Neural crest cell (in vitro differentiated cells): Measurements from ENCODE around the gene MUC12. TPM values are rescaled to one million over a fixed set of nuclear protein-coding genes. Genes with fewer than 3 reads are reported as not detected.

Source experiments
- DNase-seq: peaks from one replicate; pipeline ENCODE4 v3.0.0; 2021; ENCODE audit warnings: low read depth, mixed read lengths, low spot score
- H3K27ac Mint-ChIP-seq: one replicate; pipeline ENCODE4 v1.8.0; 2021; ENCODE audit warnings: mild to moderate bottlenecking, mixed read lengths; ENCODE audit not compliant: unreplicated experiment
- H3K27me3 Mint-ChIP-seq: 2 replicates; pipeline ENCODE4 v1.8.0; 2021; ENCODE audit warnings: low read depth, mild to moderate bottlenecking, mixed read lengths
- H3K36me3 Mint-ChIP-seq: 2 replicates; pipeline ENCODE4 v1.8.0; 2021; ENCODE audit warnings: low read depth, mild to moderate bottlenecking, mixed read lengths
- H3K4me1 Mint-ChIP-seq: 2 replicates; pipeline ENCODE4 v1.8.0; 2021; ENCODE audit warnings: mixed read lengths
- H3K4me3 Mint-ChIP-seq: one replicate; pipeline ENCODE4 v1.8.0; 2021; ENCODE audit warnings: mild to moderate bottlenecking, mixed read lengths
- H3K9me3 Mint-ChIP-seq: 2 replicates; pipeline ENCODE4 v1.8.0; 2021; ENCODE audit warnings: mixed read lengths
- total RNA-seq: library from RNA; stranded (reverse); gene quantifications from 2 replicates; pipeline ENCODE4 v1.2.1, GENCODE V29; 2021
- TF ChIP-seq, protein P1 (sequence below): fragments of 200-600 bp; sonication (generic); conservative IDR thresholded peaks from 2 replicates; pipeline ENCODE4 v1.5.0; 2021; ENCODE audit warnings: antibody characterized with exemption, mild to moderate bottlenecking

The MUC12 gene
- total RNA-seq, 1 donor from 2014 or later: 4.9 TPM

DNA sequence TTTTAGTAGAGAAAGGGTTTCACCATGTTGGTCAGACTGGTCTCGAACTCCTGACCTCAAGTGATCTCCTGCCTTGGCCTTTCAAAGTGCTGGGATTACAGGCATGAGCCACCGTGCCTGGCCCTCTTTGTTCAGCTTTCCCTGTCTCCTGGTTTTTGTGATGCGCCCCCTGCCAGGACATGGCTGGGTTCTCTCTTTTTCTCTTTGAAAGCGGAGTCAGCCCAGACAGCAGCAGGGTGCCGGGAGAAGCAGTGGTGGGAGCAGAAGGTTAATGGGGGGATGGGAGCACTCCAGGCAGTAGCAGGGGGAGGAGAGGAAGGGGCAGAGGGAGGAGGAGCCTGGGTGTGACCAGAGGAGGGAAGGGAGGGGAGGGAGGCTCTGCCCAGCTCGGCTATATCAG is 18.2 kb upstream of the MUC12 start:
- H3K9me3 Mint-ChIP-seq: no peaks in the 10 kb centered on the region
- H3K27ac Mint-ChIP-seq: no peak overlapping the region
- no peak for DNase-seq
- H3K4me1 Mint-ChIP-seq: no peaks in the 10 kb centered on the region
- no peaks in the 10 kb centered on the region for H3K36me3 Mint-ChIP-seq
- TF ChIP-seq, protein P1, sequence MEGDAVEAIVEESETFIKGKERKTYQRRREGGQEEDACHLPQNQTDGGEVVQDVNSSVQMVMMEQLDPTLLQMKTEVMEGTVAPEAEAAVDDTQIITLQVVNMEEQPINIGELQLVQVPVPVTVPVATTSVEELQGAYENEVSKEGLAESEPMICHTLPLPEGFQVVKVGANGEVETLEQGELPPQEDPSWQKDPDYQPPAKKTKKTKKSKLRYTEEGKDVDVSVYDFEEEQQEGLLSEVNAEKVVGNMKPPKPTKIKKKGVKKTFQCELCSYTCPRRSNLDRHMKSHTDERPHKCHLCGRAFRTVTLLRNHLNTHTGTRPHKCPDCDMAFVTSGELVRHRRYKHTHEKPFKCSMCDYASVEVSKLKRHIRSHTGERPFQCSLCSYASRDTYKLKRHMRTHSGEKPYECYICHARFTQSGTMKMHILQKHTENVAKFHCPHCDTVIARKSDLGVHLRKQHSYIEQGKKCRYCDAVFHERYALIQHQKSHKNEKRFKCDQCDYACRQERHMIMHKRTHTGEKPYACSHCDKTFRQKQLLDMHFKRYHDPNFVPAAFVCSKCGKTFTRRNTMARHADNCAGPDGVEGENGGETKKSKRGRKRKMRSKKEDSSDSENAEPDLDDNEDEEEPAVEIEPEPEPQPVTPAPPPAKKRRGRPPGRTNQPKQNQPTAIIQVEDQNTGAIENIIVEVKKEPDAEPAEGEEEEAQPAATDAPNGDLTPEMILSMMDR: no peak
- H3K27me3 Mint-ChIP-seq: peaks cover 14% of the 10 kb centered on the region
- no peak overlapping the region for H3K4me3 Mint-ChIP-seq

DNA sequence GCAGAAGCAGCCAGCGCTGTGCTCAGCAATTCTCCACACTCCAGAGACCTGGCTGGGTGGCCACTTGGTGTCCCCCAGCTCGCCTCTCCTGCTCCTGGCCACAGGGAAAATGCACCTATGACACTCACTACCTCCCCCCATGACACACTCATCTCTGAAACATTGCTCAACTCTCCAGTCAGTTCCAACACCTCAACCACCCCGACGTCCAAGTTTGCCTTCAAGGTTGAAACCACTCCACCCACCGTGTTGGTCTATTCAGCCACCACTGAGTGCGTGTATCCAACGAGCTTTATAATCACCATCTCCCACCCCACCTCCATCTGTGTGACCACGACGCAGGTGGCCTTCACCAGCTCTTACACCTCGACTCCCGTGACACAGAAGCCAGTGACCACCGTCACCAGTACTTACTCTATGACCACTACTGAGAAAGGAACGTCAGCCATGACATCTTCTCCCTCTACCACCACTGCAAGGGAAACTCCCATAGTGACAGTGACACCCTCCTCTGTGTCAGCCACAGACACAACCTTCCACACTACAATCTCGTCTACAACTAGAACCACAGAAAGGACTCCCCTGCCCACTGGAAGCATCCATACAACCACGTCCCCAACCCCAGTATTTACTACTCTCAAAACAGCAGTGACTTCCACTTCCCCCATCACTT is 17.3 kb upstream of the MUC12 start:
- no peaks in the 10 kb centered on the region for H3K36me3 Mint-ChIP-seq
- no peaks in the 10 kb centered on the region for H3K4me1 Mint-ChIP-seq
- no peak for DNase-seq
- TF ChIP-seq, protein P1: no peak
- no peak overlapping the region for H3K27ac Mint-ChIP-seq
- H3K9me3 Mint-ChIP-seq: no peaks in the 10 kb centered on the region
- H3K27me3 Mint-ChIP-seq: peaks cover 14% of the 10 kb centered on the region
- no peak overlapping the region for H3K4me3 Mint-ChIP-seq

DNA sequence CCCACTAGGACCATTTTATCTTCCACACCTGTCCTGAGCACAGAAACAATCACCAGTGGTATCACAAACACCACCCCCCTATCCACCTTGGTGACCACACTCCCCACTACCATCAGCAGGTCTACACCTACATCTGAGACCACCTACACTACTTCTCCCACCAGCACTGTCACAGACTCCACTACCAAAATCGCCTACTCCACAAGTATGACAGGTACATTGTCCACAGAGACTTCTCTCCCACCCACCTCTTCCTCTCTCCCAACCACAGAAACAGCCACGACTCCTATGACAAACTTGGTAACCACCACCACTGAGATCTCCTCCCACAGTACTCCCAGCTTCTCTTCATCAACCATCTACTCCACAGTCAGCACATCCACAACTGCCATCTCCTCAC is 16.7 kb upstream of the MUC12 start:
- Mint-ChIP-seq H3K4me3 (no peak overlapping the region), H3K27ac (no peak overlapping the region), H3K4me1 (no peaks in the 10 kb centered on the region), H3K27me3 (peaks cover 14% of the 10 kb centered on the region), H3K36me3 (no peaks in the 10 kb centered on the region), H3K9me3 (no peaks in the 10 kb centered on the region)
- TF ChIP-seq, protein P1: no peak
- no peak for DNase-seq

DNA sequence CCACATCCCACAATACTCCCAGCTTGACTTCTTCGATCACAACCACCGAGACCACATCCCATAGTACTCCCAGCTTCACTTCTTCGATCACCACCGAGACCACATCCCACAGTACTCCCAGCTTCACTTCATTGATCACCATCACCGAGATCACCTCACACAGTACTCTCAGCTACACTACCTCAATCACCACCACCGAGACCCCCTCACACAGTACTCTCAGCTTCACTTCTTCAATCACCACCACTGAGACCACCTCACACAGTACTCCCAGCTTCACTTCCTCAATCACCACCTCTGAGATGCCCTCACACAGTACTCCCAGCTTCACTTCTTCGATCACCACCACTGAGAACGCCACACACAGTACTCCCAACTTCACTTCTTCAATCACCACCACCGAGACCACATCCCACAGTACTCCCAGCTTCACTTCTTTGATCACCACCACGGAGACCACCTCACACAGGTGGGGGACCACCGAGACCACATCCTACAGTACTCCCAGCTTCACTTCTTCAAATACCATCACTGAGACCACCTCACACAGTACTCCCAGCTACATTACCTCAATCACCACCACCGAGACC is 11.4 kb upstream of the MUC12 start:
- TF ChIP-seq, protein P1: no peak
- Mint-ChIP-seq H3K4me3 (no peak overlapping the region), H3K4me1 (no peaks in the 10 kb centered on the region), H3K9me3 (no peaks in the 10 kb centered on the region), H3K36me3 (no peaks in the 10 kb centered on the region), H3K27ac (no peak overlapping the region), H3K27me3 (peaks cover 8% of the 10 kb centered on the region)
- DNase-seq: no peak

DNA sequence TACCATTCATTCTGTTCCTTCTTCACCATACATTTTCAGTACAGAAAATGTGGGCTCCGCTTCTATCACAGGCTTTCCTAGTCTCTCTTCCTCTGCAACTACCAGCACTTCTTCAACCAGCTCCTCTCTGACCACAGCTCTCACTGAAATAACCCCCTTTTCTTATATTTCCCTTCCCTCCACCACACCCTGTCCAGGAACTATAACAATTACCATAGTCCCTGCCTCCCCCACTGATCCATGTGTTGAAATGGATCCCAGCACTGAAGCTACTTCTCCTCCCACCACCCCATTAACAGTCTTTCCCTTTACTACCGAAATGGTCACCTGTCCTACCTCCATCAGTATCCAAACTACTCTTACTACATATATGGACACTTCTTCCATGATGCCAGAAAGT is 9.5 kb upstream of the MUC12 start:
- no peaks in the 10 kb centered on the region for H3K36me3 Mint-ChIP-seq
- H3K4me3 Mint-ChIP-seq: no peak overlapping the region
- no peak for DNase-seq
- no peak overlapping the region for H3K27ac Mint-ChIP-seq
- H3K4me1 Mint-ChIP-seq: no peaks in the 10 kb centered on the region
- peaks cover 28% of the 10 kb centered on the region for H3K27me3 Mint-ChIP-seq
- no peaks in the 10 kb centered on the region for H3K9me3 Mint-ChIP-seq
- TF ChIP-seq, protein P1: no peak
